Gastrocnemius medialis (tissue), 4 donors: ENCODE data around the gene CXCR5. TPM values are rescaled to one million over a fixed set of nuclear protein-coding genes. Genes with fewer than 3 reads are reported as not detected.
A peak's percentile ranks its signal among the peaks of the same experiment; 100 is the strongest.

Experiments used
- ATAC-seq, 2 donors: fragments of 150-250 bp; one replicate each; pipeline ENCODE4 v1.9.1; 2016
- DNase-seq, 2 donors: peaks; one replicate each; pipeline ENCODE4 v3.0.0-alpha.2; 2019
- H3K27ac ChIP-seq, 4 donors: fragments of 200-600 bp; sonication (generic); 1 replicate in 1 of 4; 2 replicates in 3 of 4; pipeline ENCODE4 v1.5.1; 2016 to 2018; ENCODE audit warnings: mild to moderate bottlenecking in 2 of 4, moderate library complexity in 1 of 4
- H3K27me3 ChIP-seq, 3 donors: fragments of 200-600 bp; sonication (generic) in 2 of 3; 1 replicate in 1 of 3; 2 replicates in 2 of 3; pipeline versions ENCODE4 v1.5.1 to v1.6.0; 2016 to 2019; ENCODE audit warnings: mild to moderate bottlenecking in 1 of 3, moderate library complexity in 1 of 3
- H3K36me3 ChIP-seq, 2 donors: fragments of 200-600 bp; sonication (generic) in 1 of 2; one replicate each; pipeline ENCODE4 v1.5.1; 2017 to 2018
- H3K4me1 ChIP-seq, 2 donors: fragments of 200-600 bp; sonication (generic) in 1 of 2; one replicate each; pipeline ENCODE4 v1.5.1; 2016 to 2017; ENCODE audit warnings: mild to moderate bottlenecking in 2 of 2
- H3K4me3 ChIP-seq, 4 donors: fragments of 200-600 bp; sonication (generic) in 3 of 4; 1 replicate in 1 of 4; 2 replicates in 3 of 4; pipeline ENCODE4 v1.5.1; 2016 to 2019; ENCODE audit warnings: mild to moderate bottlenecking in 2 of 4
- H3K9me3 ChIP-seq, 3 donors: fragments of 200-600 bp; sonication (generic) in 2 of 3; 1 replicate in 1 of 3; 2 replicates in 2 of 3; pipeline ENCODE4 v1.5.1; 2016 to 2019
- CTCF ChIP-seq, 5 experiments: fragments of 450-650 bp in 3 of 5; fragments of 200-600 bp in 2 of 5; sonication (generic) in 2 of 5; IDR thresholded peaks in 4 of 5; conservative IDR thresholded peaks in 1 of 5; 1 replicate in 4 of 5; 2 replicates in 1 of 5; pipeline ENCODE4 v1.5.1; 2016 to 2019; ENCODE audit warnings: antibody characterized with exemption in 5 of 5, mild to moderate bottlenecking in 3 of 5, moderate library complexity in 3 of 5
- POLR2A ChIP-seq, 2 donors: fragments of 450-650 bp; IDR thresholded peaks; one replicate each; pipeline ENCODE4 v1.6.1; 2017; ENCODE audit warnings: antibody characterized with exemption in 2 of 2, mild to moderate bottlenecking in 2 of 2, moderate library complexity in 2 of 2
- in situ Hi-C, 4 donors: fragments of 200-750 bp; cut with MboI; loops; one replicate each; pipeline versions ENCODE4 v1.15.0 to v1.8.0; 2017; ENCODE audit warnings: low sequenced_read_pairs in 4 of 4
- intact Hi-C: fragments of 100-400 bp; cut with DNase I; formaldehyde crosslinking; loops from one replicate; pipeline ENCODE4 v1.15.1; 2023; ENCODE audit warnings: low total_unique reads
- total RNA-seq, 4 donors: library from RNA; depleted of rRNA; stranded (reverse); fragments of >200 nt; gene quantifications; one replicate each; pipeline versions ENCODE4 v1.1.0 to v1.2.3, GENCODE V29; 2016

Gene CXCR5
- total RNA-seq, 4 donors from 2014 or later = not detected

GRCh38 chr11:118857385-118857784 is 26.3 kb upstream of the CXCR5 start:
- no peaks in the 10 kb centered on the region for H3K36me3 ChIP-seq
- no peak overlapping the region for H3K4me3 ChIP-seq
- TF ChIP-seq CTCF (IDR thresholded peaks at IDR 0.05 in 4 of 5, conservative IDR thresholded peaks at IDR 0.05 in 1 of 5) (no peak), POLR2A (IDR thresholded peaks at IDR 0.05) (no peak)
- no peaks in the 10 kb centered on the region for H3K9me3 ChIP-seq
- no peak overlapping the region for H3K27ac ChIP-seq
- DNase-seq (no peak), ATAC-seq (no peak)
- no peaks in the 10 kb centered on the region for H3K27me3 ChIP-seq
- H3K4me1 ChIP-seq = no peaks in the 10 kb centered on the region
- intact Hi-C loops (no loop called here), in situ Hi-C loops (no loop called here)

- Histone ChIP-seq H3K36me3 (no peaks in the 10 kb centered on the region), H3K27me3 (no peaks in the 10 kb centered on the region), H3K27ac (no peak overlapping the region), H3K9me3 (no peaks in the 10 kb centered on the region), H3K4me3 (no peak overlapping the region), H3K4me1 (no peaks in the 10 kb centered on the region)
- DNase-seq = no peak
- no peak for ATAC-seq
- in situ Hi-C loops (no loop called here), intact Hi-C loops (no loop called here)
- TF ChIP-seq CTCF (IDR thresholded peaks at IDR 0.05 in 4 of 5, conservative IDR thresholded peaks at IDR 0.05 in 1 of 5) (no peak), POLR2A (IDR thresholded peaks at IDR 0.05) (no peak)
Observed at GRCh38 chr11:118859973-118860372, 23.7 kb upstream of the CXCR5 start.

- DNase-seq = peak; percentile 30 to 41
- no peaks in the 10 kb centered on the region for H3K9me3 ChIP-seq
- peak in 1 of 2 donors; percentile 16 for TF ChIP-seq POLR2A (IDR thresholded peaks at IDR 0.05)
- TF ChIP-seq CTCF (IDR thresholded peaks at IDR 0.05 in 4 of 5, conservative IDR thresholded peaks at IDR 0.05 in 1 of 5) = no peak
- in situ Hi-C loops (no loop called here), intact Hi-C loops (loop anchor here (1.0 to 5.0 kb wide), 3 partner anchors 46 to 77 kb away; partner anchors contain the start of gene DDX6)
- no peaks in the 10 kb centered on the region for H3K27me3 ChIP-seq
- no peak overlapping the region for H3K4me3 ChIP-seq
- ATAC-seq = peak; percentile 38 to 61
- peaks cover 16 to 25% of the 10 kb centered on the region in 2 donors for H3K4me1 ChIP-seq
- peak overlapping the region; percentile 89 to 95 (median 94) for H3K27ac ChIP-seq
- H3K36me3 ChIP-seq = no peaks in the 10 kb centered on the region
Observed at GRCh38 chr11:118868659-118869058, 15.0 kb upstream of the CXCR5 start.

GRCh38 chr11:118870396-118871343 is 13.0 kb upstream of the CXCR5 start:
- TF ChIP-seq CTCF (IDR thresholded peaks at IDR 0.05 in 4 of 5, conservative IDR thresholded peaks at IDR 0.05 in 1 of 5) = no peak
- TF ChIP-seq POLR2A (IDR thresholded peaks at IDR 0.05) = peak; percentile 31 to 48
- intact Hi-C loops = loop anchor here (1.0 kb wide), 1 partner anchor 299 kb away; no protein-coding TSS in a partner anchor
- no peaks in the 10 kb centered on the region for H3K9me3 ChIP-seq
- no peaks in the 10 kb centered on the region for H3K36me3 ChIP-seq
- H3K27ac ChIP-seq = peak overlapping the region; percentile 89 to 95 (median 94)
- H3K27me3 ChIP-seq = no peaks in the 10 kb centered on the region
- ATAC-seq (peak; percentile 68 to 74), DNase-seq (peak; percentile 66 to 67)
- H3K4me3 ChIP-seq = peak overlapping the region; percentile 35 to 46 (median 42)
- peaks cover 16 to 25% of the 10 kb centered on the region in 2 donors for H3K4me1 ChIP-seq
- in situ Hi-C loops = no loop called here
